Measurements from ENCODE around the gene MEGF10.
"Not testable (repeated sequence)": the region's sequence is repeated elsewhere in the genome, so short reads cannot be mapped to it uniquely, and the experiment has no call there.

MEGF10 gene

DNA sequence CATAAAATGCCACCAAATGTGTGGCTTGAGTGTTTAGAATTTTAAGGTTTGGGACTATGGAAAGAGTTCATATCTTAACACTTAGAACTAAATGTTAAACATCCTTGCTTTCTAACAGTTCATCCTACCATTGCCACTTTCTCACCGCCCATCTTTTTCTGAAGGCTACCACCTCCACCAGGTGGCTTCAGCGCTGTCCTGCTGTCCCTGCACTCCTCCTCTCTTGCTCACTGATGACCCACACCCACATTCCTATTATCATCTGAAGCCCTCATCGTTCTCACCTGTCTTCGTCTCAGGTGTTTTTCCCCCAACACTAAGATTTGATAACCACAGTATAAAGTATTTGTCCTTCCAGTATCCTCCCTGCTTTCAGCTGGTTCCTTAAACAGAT lies 7.4 kb downstream of the MEGF10 start:
- no peak for DNase-seq

DNA sequence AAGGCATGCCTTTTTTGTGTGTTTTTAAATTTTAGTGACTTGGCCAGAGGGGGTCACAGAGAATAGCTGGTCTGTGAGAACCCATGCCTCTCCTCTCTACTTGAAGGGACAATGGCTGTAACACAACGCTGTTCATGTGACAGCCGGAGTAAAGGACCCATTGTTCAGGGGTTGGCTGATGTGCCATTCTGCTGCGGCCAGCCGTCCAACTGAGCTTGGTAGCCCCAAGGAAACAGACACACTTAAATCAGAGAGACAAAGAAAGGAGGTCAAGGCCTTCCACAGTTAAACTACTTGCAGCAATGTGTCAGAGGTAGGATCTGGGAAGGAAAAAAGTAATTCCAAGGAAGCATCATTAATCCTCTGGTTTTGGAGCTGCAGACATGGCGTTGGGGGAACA lies 8.1 kb downstream of the MEGF10 start:
- no peak for DNase-seq

GRCh38 chr5:127299678-127300077 lies 9.1 kb downstream of the MEGF10 start:
- DNase-seq, result no peak

- DNase-seq, result no peak
Measured at GRCh38 chr5:127302509-127302908, 11.9 kb downstream of the MEGF10 start.

GRCh38 chr5:127303404-127303803 lies 12.8 kb downstream of the MEGF10 start:
- no peak for DNase-seq

DNA sequence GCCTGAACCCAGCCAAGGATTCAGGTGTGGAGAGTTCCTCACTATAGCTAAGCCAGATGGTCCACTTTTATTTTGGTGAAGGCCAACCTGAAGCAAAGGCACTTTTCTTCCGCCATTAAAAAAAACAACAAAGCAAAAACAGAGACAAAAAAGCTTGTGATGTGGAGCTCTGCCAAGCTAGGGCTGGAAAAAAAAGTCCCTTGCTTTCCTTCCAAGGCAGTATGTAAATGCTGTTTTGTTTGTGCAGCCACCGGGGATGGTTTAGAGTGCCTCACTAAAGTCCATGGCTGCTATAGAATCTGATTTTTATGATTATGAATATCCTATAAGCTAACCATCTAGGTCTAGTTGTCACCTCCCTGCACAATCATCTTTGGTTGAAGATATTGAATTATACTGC lies 14.9 kb downstream of the MEGF10 start:
- DNase-seq, result no peak

DNA sequence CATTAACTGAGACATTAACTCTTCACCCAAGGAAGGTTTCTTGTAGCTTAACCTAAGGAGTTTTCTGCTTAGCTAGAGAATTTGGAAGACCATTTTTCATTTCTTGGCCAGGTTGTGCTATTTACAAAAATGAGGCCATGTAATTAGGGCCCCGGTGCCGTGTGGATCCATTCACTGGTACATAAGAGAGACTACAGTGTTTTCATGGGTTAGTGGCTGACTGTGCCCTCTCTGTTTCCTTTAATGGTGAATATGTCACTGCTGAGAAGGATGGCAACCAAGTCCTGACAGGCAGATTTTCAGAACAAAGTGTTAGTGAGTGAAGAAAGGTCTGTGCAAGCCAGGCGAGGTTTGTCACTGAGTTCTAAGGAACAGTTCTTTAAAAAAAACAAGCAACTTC lies 15.4 kb downstream of the MEGF10 start:
- no peak for DNase-seq

DNA sequence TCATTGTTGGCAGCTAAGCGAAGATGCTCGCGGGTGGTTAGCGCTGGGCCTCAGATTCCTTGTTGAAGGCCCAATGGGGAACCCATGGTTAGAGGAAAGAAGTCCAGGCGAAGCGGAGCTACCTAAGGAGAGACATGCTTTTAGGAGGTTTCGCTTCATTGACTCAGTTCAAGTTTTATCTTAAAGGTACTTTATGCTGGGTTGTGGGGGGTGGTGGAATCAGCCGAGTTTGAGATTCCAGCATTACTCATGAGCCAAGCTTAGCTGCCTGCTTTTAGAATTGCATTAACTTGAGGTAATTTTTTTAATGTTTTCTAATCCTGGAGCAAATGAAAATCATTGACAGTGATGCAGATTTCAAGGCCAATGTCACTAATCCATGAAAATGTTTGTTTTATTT lies 16.1 kb downstream of the MEGF10 start:
- no peak for DNase-seq

DNA sequence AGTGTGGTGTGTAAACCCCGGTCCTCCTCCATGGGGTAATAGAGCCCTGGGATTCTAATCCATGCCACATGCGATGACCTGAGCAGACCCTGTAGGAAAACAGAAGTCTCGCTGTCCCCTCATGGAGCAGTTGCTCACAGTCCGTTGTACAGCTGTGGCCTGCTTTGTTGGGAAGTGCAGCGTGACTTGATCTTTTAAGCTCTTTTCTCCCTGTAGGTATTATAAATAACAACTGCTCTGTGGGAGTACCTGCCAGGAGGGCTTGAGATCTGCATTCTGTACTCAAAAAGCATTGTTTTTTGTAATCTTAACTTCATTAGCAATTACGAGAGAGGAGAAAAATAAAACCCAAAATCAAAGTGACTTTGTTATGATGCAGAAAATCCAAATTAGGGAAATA lies 17.3 kb downstream of the MEGF10 start:
- no peak for DNase-seq

DNA sequence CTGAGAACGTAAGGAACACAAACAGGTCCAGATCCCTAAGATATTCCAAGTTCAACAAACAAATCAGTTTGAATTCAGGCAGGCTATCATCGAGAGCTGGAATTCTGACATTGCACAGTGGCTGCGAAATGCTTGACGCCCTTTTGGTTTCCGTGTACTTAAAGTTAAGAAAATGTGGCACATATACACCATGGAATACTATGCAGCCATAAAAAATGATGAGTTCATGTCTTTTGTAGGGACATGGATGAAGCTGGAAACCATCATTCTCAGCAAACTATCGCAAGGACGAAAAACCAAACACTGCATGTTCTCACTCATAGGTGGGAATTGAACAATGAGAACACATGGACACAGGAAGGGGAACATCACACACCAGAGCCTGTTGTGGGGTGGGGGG lies 17.7 kb downstream of the MEGF10 start:
- not testable (repeated sequence) for DNase-seq

GRCh38 chr5:127308945-127309344 lies 18.3 kb downstream of the MEGF10 start:
- DNase-seq, result no peak

DNA sequence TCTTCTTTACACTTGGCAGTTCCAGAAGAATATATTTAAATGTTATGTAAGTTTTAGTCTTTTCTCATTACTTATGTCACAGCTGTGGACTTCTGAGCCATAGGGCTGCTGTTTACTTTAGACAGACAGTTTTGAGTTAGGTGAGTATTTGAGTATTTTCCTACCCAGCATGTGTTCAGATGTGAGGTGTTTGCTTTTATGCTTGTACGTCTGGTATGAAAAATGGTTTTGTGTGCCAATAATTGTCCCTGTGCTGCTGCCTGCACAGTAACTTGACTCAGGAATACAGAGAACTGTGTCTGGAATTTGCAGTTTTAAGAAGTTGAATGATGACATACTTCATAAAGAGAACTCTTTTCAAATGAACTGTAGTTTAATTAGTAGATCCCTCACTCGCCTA lies 20.8 kb downstream of the MEGF10 start:
- no peak for DNase-seq

DNA sequence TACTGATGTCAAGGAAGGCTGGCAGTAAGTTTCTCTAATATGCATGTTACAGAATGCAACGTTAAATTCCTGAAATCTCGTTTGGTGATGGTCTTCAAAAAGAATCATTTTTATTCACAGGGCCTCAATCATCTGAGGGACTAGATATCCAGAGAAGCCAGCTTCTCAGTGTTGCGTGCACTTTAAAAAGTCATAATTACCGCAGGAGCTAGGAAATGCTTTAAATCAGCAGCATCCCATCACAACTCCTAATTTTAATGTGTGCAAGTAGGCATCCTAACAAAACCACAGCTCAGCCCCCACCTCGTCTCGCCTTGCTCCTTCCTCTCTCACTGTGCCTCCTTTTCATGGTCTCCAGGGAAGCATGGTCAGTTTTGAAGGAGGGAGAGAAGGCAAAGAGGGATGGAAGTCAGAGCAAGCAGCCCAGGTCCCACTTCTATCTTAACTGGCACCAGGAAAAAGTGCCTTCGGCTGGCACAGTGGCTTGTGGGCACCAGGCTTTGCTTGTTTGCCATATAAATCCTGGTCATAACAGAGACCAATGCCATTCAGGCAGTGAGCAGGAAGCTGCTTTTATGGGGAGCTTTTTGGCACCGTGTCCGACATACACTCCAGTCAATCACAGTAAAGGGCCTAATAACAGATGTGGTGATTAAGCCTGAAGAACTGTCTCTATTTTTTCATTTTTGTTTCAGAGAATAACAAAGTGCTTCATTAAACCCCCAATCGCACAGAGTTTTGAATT lies 21.4 kb downstream of the MEGF10 start:
- DNase-seq, result no peak

GRCh38 chr5:127313379-127313778 lies 22.8 kb downstream of the MEGF10 start:
- DNase-seq, result no peak

- peak; percentile 44 to 64 for DNase-seq
Measured at GRCh38 chr5:127313847-127314473, 23.4 kb downstream of the MEGF10 start.

GRCh38 chr5:127316011-127316410 lies 25.4 kb downstream of the MEGF10 start:
- DNase-seq, result no peak

DNA sequence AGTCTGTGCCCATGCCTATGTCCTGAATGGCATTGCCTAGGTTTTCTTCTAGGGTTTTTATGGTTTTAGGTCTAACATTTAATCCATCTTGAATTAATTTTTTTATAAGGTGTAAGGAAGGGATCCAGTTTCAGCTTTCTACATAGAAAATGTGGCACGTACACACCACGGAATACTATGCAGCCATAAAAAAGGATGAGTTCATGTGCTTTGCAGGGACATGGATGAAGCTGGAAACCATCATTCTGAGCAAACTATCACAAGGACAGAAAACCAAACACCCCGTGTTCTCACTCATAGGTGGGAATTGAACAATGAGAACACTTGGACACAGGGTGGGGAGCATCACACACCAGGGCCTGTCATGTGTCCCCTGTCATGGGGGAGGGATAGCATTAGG lies 26.8 kb downstream of the MEGF10 start:
- DNase-seq, result not testable (repeated sequence)

GRCh38 chr5:127320032-127320965 lies 29.7 kb downstream of the MEGF10 start:
- no peak for DNase-seq

- no peak for DNase-seq
Measured at GRCh38 chr5:127321465-127321864, 30.9 kb downstream of the MEGF10 start.

GRCh38 chr5:127322403-127322802 lies 31.8 kb downstream of the MEGF10 start:
- no peak for DNase-seq

DNA sequence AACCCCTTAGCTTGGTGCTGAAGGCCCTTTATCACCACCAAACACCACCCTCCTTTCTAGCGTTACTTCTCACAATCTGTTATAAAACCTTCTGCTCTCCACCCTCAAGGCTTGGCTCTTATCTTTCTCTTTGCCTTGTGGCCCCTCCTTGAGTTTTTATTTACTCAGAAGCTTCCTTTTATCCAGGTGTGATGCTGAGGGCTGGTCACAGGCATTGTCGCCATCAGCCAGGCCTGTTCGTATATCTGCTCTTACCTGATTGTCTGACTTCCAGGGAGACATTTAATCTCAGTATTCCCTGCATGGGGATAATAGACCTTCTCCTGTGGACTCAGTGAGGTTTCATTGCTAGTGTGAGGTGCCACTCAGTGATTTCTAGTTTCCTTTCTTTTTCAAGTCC lies 34.2 kb downstream of the MEGF10 start:
- no peak for DNase-seq

- DNase-seq, result no peak
Measured at GRCh38 chr5:127326431-127326830, 35.8 kb downstream of the MEGF10 start.

DNA sequence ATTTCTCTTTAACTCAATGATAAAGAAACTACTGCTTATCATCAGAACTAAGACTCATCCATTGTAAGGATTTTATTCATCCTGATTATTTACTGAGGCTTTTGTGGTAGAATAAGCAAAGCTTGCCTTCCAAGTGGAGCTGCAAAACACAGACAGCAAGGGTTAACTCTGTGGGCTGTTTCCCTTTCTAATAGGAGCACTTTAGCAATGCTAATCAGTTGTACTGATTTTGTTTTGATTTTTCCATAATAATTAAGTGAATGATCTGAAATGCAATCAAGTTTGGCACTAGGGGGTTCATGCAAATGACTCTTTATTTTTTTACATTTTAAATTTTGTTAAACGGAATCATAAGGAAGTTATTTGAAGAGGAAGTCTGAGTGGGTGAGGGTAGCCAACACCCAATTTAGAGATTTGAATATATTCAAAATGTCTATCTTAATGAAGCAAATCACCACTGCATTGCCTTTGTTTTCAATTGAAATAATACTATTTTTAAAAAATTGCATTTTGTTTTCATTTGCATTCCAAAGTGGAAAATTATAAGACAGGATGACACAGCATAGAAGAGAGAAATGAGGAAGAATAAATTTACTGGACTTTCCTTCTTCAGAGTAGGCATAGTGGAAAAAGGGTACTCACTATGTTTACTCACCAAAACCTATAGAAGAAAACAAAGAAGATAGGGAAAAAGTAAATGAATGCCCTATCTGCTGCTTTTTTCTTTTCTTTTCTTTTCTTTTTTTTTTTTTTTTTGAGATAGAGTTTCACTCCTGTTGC lies 36.6 kb downstream of the MEGF10 start:
- DNase-seq, result no peak

Data from activated CD4-positive, alpha-beta T cell treated with anti-CD3 and anti-CD28 coated beads for 4 hours (primary cell).